NCI-H1092 (cell line): ENCODE data around the gene NR2C2AP.

Experiments used
- DNase-seq: peaks from one replicate; lab custom pipeline; 2025; lab: John Stamatoyannopoulos, UW

The NR2C2AP gene

GRCh38 chr19:19214892-19215291 lies 11.7 kb upstream of the NR2C2AP start:
- DNase-seq, result no peak

GRCh38 chr19:19214159-19214490 lies 10.9 kb upstream of the NR2C2AP start:
- DNase-seq, result no peak

GRCh38 chr19:19213426-19214158 lies 10.4 kb upstream of the NR2C2AP start:
- no peak for DNase-seq

- no peak for DNase-seq
These were observed 9.7 kb upstream of the NR2C2AP start for GRCh38 chr19:19212916-19213315.

GRCh38 chr19:19211499-19212420 lies 8.5 kb upstream of the NR2C2AP start, which contains the start of gene NCAN:
NCAN (plus strand) TSS chr19:19211958; CDS start chr19:19216954, 4,996 bp downstream.
- DNase-seq, result peak; percentile 19

- no peak for DNase-seq
These were observed 6.2 kb upstream of the NR2C2AP start for GRCh38 chr19:19209372-19209771.

- DNase-seq, result no peak
These were observed 4.7 kb upstream of the NR2C2AP start for GRCh38 chr19:19207637-19208572.

GRCh38 chr19:19206938-19207337 lies 3.7 kb upstream of the NR2C2AP start:
- no peak for DNase-seq

- DNase-seq, result no peak
These were observed 2.5 kb upstream of the NR2C2AP start for GRCh38 chr19:19205416-19206410.

GRCh38 chr19:19204181-19204580 lies 967 bp upstream of the NR2C2AP start:
- no peak for DNase-seq

GRCh38 chr19:19202707-19203011 lies 555 bp downstream of the NR2C2AP start:
- DNase-seq, result no peak

GRCh38 chr19:19201697-19202630 lies 1.2 kb downstream of the NR2C2AP start:
- DNase-seq, result no peak

- DNase-seq, result no peak
These were observed 9.3 kb downstream of the NR2C2AP start for GRCh38 chr19:19193926-19194325.

GRCh38 chr19:19192910-19193423 lies 10.2 kb downstream of the NR2C2AP start:
- no peak for DNase-seq

- peak; percentile 98 for DNase-seq
These were observed 10.9 kb downstream of the NR2C2AP start, which contains the start of the genes BORCS8 and RFXANK for GRCh38 chr19:19192078-19192882. BORCS8 (minus strand) TSS chr19:19192152; CDS start chr19:19192117, 35 bp downstream. RFXANK (plus strand) TSS chr19:19192258; CDS start chr19:19193947, 1,689 bp downstream.

- no peak for DNase-seq
These were observed 11.5 kb downstream of the NR2C2AP start for GRCh38 chr19:19191768-19192077.

- DNase-seq, result no peak
These were observed 16.5 kb downstream of the NR2C2AP start for GRCh38 chr19:19186742-19187141.

GRCh38 chr19:19185853-19186740 lies 17.1 kb downstream of the NR2C2AP start:
- peak; percentile 13 for DNase-seq
